VCaP (cell line): ENCODE results near the gene GRIK5.

ENCODE experiments used
- H3K27ac ChIP-seq: fragments of 450-650 bp; 2 replicates; pipeline ENCODE4 v1.5.1; 2017
- CTCF ChIP-seq: fragments of 450-650 bp; conservative IDR thresholded peaks from 2 replicates; pipeline ENCODE4 v1.5.1; 2017; ENCODE audit warnings: mild to moderate bottlenecking, moderate library complexity

Gene GRIK5

GRCh38 chr19:42079886-42080763 is 10.1 kb upstream of the GRIK5 start:
- no peak overlapping the region for H3K27ac ChIP-seq
- TF ChIP-seq CTCF = no peak

DNA sequence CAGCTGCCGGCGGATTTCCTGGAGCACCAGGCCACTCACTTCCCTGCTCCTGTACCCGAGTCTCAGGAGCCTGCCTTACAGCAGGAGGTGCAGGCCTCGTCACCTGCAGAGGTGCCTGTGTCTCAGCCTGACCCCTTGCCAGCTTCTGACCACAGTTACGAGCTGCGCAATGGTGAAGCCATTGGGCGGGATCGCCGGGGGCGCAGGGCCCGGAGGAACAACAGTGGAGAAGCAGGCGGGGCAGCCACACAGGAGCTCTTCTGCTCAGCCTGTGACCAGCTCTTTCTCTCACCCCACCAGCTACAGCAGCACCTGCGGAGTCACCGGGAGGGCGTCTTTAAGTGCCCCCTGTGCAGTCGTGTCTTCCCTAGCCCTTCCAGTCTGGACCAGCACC is 9.3 kb upstream of the GRIK5 start:
- no peak for TF ChIP-seq CTCF
- H3K27ac ChIP-seq = no peak overlapping the region

DNA sequence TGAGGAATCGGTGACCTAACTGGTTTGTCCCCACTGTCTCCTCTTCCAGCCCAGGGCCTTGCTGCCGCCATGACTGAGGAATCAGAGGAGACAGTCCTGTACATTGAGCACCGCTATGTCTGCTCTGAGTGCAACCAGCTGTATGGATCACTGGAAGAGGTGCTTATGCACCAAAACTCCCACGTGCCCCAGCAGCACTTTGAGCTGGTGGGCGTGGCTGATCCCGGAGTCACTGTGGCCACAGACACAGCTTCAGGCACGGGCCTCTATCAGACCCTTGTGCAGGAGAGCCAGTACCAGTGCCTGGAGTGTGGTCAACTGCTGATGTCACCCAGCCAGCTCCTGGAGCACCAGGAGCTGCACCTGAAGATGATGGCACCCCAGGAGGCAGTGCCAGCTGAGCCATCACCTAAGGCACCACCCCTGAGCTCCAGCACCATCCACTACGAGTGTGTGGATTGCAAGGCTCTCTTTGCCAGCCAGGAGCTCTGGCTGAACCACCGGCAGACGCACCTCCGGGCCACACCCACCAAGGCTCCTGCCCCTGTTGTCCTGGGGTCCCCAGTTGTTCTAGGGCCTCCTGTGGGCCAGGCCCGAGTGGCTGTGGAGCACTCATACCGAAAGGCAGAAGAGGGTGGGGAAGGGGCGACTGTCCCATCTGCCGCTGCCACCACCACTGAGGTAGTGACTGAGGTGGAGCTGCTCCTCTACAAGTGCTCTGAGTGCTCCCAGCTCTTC is 8.7 kb upstream of the GRIK5 start:
- no peak for TF ChIP-seq CTCF
- no peak overlapping the region for H3K27ac ChIP-seq

- H3K27ac ChIP-seq = peak overlapping the region; percentile 89; the same call in 1 of the 2 replicates
- no peak for TF ChIP-seq CTCF
Measured at GRCh38 chr19:42078058-42078457, 8.1 kb upstream of the GRIK5 start.

GRCh38 chr19:42076380-42076944 is 6.5 kb upstream of the GRIK5 start:
- no peak for TF ChIP-seq CTCF

GRCh38 chr19:42075616-42076379 is 5.8 kb upstream of the GRIK5 start, which contains the start of gene ZNF574:
ZNF574 (plus strand) TSS chr19:42076166; CDS start chr19:42078607, 2,441 bp downstream.
- TF ChIP-seq CTCF = no peak

More at GRCh38 chr19:42076380-42076944, 6.5 kb upstream of the GRIK5 start:
- peak overlapping the region; percentile 89 for H3K27ac ChIP-seq

DNA sequence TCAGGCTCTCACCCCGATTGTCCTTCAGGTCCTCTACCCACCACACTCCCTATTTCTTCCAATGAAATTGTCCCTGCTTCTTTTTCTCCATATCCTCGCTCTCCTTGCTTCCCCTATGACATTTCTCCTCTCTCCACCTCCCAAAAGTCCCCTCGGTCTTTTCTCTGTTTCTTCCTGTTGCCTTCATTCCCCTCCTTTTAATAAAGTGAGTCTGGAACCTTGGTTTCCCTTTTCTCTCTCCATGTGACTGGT is 5.3 kb upstream of the GRIK5 start:
- H3K27ac ChIP-seq = peak overlapping the region; percentile 89
- no peak for TF ChIP-seq CTCF

More at GRCh38 chr19:42075616-42076379, 5.8 kb upstream of the GRIK5 start, which contains the start of gene ZNF574:
- peak within 1 kb of the TSS; percentile 89 for H3K27ac ChIP-seq
